Erythroblast (primary cell): Measurements from ENCODE around the gene GAP43.

ENCODE experiments used
- DNase-seq, 2 experiments: peaks; one replicate each; lab custom pipeline; 2025; lab: John Stamatoyannopoulos, UW
- GATA1 ChIP-seq: IDR thresholded peaks from 2 replicates; pipeline ENCODE4 v1.6.1; 2011; ENCODE audit warnings: low read depth, mild to moderate bottlenecking, control low read depth, low read length, moderate library complexity
- POLR2A ChIP-seq: IDR thresholded peaks from 2 replicates; pipeline ENCODE4 v1.6.1; 2011; ENCODE audit warnings: mild to moderate bottlenecking, low read length

Gene GAP43

GRCh38 chr3:115615001-115615814 is 8.1 kb upstream of the GAP43 start:
- no peak for DNase-seq
- no peak for TF ChIP-seq GATA1

DNA sequence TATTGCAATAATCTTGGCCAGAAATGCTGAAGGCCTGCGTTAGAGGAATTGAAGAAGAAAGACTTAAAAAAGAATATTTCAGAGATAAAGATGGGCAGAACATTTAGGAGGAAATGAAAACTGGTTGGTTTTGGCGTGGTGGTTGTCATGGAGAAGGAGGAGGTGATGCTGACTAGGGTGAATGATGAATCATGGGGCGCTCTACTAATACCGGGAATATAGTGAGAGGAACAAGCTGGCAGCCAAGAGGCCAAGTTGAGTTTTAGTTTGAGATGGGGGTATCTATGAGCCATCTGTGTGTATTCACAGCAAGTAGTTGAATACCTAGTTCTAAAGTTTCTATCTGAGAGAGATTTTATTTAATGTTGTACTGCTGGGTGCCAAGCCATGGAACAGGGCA is 6.8 kb upstream of the GAP43 start:
- DNase-seq: no peak
- TF ChIP-seq GATA1 (no peak), POLR2A (no peak)

- TF ChIP-seq GATA1: no peak
- TF ChIP-seq POLR2A: no peak
- no peak for DNase-seq
Measured at GRCh38 chr3:115617591-115617990, 5.7 kb upstream of the GAP43 start.

- TF ChIP-seq GATA1 (no peak), POLR2A (no peak)
- DNase-seq: no peak
Measured at GRCh38 chr3:115624029-115624741, 875 bp downstream of the GAP43 start.

- DNase-seq: no peak
- no peak for TF ChIP-seq GATA1
- no peak for TF ChIP-seq POLR2A
Measured at GRCh38 chr3:115624901-115625300, 1.6 kb downstream of the GAP43 start.

DNA sequence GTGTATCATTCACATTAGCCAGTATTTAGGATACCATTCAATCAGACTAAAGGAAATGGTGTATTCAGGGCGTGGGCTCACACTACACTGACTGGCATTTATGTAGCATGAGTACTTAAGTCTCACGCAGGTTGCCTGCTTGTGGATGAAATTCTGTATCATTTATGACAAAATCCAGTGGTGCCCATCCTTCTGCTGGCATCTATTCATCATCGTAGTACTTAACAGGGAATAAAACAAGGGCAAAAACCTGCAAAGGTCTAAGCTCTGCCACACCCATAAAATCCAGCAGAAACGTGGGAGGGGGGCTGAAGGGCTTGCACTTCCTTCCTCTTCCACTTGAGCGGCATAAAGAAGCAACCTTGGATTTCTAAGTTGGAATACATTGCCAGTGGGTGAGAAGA is 2.7 kb downstream of the GAP43 start:
- no peak for DNase-seq
- TF ChIP-seq POLR2A (no peak), GATA1 (no peak)

- TF ChIP-seq POLR2A (no peak), GATA1 (no peak)
- no peak for DNase-seq
Measured at GRCh38 chr3:115626721-115627120, 3.4 kb downstream of the GAP43 start.

- no peak for DNase-seq
- TF ChIP-seq POLR2A (no peak), GATA1 (no peak)
Measured at GRCh38 chr3:115627180-115628074, 4.1 kb downstream of the GAP43 start.

DNA sequence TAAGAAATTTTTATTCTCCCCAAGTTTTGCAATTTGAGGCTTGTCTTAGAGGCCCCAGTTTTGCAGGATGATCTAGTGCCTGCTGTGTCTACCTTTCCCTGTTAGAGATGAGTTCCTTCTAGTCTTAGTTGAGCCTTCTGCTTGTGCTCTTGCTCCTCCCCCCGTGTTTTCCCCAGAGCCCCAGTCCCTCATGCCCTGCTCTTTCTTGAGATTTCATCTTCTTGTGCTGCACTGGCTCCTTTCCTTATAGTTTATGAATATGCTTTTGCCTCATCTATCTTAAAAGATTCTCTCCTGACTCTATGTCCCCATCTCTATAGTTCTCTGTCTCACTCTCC is 4.7 kb downstream of the GAP43 start:
- TF ChIP-seq POLR2A (no peak), GATA1 (no peak)
- DNase-seq: no peak

- no peak for DNase-seq
- no peak for TF ChIP-seq POLR2A
- no peak for TF ChIP-seq GATA1
Measured at GRCh38 chr3:115630850-115631249, 7.5 kb downstream of the GAP43 start.

DNA sequence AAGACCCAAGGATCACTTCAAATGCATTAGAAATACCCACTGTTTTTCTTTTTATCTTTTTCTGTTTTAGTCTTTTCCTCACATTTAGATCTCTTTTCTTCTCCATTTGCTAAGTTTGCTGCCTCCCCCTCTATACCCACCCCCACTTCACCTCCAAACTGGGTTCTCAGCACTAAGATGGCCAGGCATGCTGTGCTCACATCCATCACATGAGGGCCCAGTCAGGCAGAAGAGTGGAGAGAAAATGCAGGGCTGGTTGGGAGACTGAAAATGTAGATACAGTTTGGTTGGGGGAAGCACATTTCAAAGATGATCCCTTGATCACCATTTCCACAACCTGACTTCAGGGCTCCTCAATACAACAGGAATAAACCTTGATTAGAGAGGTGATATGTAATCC is 8.7 kb downstream of the GAP43 start:
- no peak for TF ChIP-seq GATA1
- TF ChIP-seq POLR2A: no peak
- no peak for DNase-seq

GRCh38 chr3:115633467-115633866 is 10.2 kb downstream of the GAP43 start:
- DNase-seq: no peak
- TF ChIP-seq POLR2A (no peak), GATA1 (no peak)

DNA sequence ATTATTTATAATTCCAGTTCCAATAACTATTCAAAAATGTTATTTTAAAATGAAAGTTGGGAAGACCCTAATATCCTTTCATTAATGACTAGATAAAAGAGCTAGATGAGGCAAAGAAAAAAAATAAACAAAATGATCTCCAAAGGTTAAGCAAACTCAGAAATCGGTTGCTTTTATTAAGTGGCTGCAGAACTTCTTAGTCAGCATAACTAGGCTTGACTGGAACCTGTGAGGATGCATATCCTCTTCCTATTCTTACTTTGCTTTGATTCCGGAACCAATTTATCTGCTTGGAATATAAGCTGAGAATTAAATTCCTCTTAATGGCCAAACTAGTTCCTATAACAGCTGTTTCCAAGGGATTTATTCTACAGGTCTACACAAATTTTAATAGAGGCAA is 10.7 kb downstream of the GAP43 start:
- no peak for DNase-seq
- no peak for TF ChIP-seq POLR2A
- no peak for TF ChIP-seq GATA1

GRCh38 chr3:115635406-115635805 is 12.1 kb downstream of the GAP43 start:
- TF ChIP-seq POLR2A (no peak), GATA1 (no peak)
- DNase-seq: no peak
